Left lung (tissue), 10 donors: ENCODE measurements around the gene ITIH5. TPM values are rescaled to one million over a fixed set of nuclear protein-coding genes. Genes with fewer than 3 reads are reported as not detected.
"Not testable (repeated sequence)": the region's sequence is repeated elsewhere in the genome, so short reads cannot be mapped to it uniquely, and the experiment has no call there.

Source experiments
- ATAC-seq: fragments of 200-7000 bp; cut with Tn5 transposase; one replicate; pipeline ENCODE4 v1.9.1; 2020; ENCODE audit warnings: moderate library complexity
- DNase-seq, 4 donors: peaks; one replicate each; pipeline ENCODE4 v3.0.0-alpha.2; 2013 to 2020
- H3K27ac ChIP-seq, 2 donors: fragments of 200-600 bp; sonication (generic) in 1 of 2; one replicate each; pipeline versions ENCODE4 v1.5.0 to v1.8.0; 2020 to 2021
- H3K27me3 ChIP-seq, 2 donors: fragments of 200-600 bp; sonication (generic) in 1 of 2; one replicate each; pipeline versions ENCODE4 v1.5.0 to v1.8.0; 2020 to 2021
- H3K36me3 ChIP-seq, 2 donors: fragments of 200-600 bp; sonication (generic) in 1 of 2; one replicate each; pipeline versions ENCODE4 v1.5.0 to v1.8.0; 2020 to 2021
- H3K4me1 ChIP-seq, 2 donors: fragments of 200-600 bp; one replicate each; pipeline ENCODE4 v1.8.0; 2021
- H3K4me3 ChIP-seq, 2 donors: fragments of 200-600 bp; sonication (generic) in 1 of 2; one replicate each; pipeline versions ENCODE4 v1.5.0 to v1.8.0; 2020 to 2021; ENCODE audit warnings: mild to moderate bottlenecking in 1 of 2
- H3K9me3 ChIP-seq, 2 donors: fragments of 200-600 bp; sonication (generic) in 1 of 2; one replicate each; pipeline versions ENCODE4 v1.5.0 to v1.8.0; 2020 to 2021
- intact Hi-C, 2 donors: fragments of 100-400 bp; cut with DNase I; formaldehyde crosslinking; loops; one replicate each; pipeline versions ENCODE4 v1.11.2 to v1.14.2; 2022
- polyA plus RNA-seq, 6 donors: library from polyadenylated mRNA; unstranded; fragments of 120-200 nt; gene quantifications; one replicate each; pipeline ENCODE4 v1.2.1, GENCODE V29; 2013; ENCODE audit not compliant: insufficient read length in 6 of 6
- total RNA-seq, 2 donors: library from RNA; stranded (reverse); fragmentation: NEBNext Ultra II Directional; extraction: Animal tissue kit (Norgen Biotek cat#: 25700); gene quantifications; one replicate each; pipeline ENCODE4 v1.2.1, GENCODE V29; 2021
- TF ChIP-seq, protein P1 (sequence below), 2 donors: fragments of 200-600 bp; sonication (generic) in 1 of 2; IDR thresholded peaks; one replicate each; pipeline versions ENCODE4 v1.5.0 to v1.8.0; 2021; ENCODE audit warnings: antibody characterized with exemption in 2 of 2
- donor health status: DM: no; HTN: yes; CAD: no.
- donor health status: DM: no; HTN: no; CAD: no.

ITIH5 gene
- total and polyA plus RNA-seq, 8 donors = 7.0 to 40.7 (median 29.9) TPM

DNA sequence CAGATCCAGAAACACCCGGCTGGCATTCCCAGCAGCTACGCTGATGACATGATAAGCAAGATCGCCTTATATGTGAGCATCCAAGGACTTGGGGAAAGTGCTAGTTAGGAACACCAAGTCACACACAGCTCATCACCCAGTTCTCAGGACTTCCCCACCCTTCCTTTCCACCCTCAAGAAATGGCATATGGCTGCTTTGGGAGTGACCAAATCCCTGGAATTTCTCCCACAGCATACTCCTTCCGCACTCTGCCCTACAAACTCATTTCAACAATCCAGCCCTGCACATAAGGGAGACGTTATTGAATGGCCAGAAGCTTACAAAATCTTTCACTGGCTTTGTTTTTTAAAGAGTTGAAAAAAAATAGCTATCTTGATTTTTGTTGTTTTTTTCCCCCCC is 4.2 kb downstream of the ITIH5 start:
- no peaks in the 10 kb centered on the region for H3K9me3 ChIP-seq
- ATAC-seq (no peak), DNase-seq (no peak)
- H3K4me3 ChIP-seq = no peak overlapping the region
- no peak overlapping the region for H3K27ac ChIP-seq
- H3K4me1 ChIP-seq = peaks cover 0 to 13% of the 10 kb centered on the region in 2 donors
- TF ChIP-seq, protein P1, sequence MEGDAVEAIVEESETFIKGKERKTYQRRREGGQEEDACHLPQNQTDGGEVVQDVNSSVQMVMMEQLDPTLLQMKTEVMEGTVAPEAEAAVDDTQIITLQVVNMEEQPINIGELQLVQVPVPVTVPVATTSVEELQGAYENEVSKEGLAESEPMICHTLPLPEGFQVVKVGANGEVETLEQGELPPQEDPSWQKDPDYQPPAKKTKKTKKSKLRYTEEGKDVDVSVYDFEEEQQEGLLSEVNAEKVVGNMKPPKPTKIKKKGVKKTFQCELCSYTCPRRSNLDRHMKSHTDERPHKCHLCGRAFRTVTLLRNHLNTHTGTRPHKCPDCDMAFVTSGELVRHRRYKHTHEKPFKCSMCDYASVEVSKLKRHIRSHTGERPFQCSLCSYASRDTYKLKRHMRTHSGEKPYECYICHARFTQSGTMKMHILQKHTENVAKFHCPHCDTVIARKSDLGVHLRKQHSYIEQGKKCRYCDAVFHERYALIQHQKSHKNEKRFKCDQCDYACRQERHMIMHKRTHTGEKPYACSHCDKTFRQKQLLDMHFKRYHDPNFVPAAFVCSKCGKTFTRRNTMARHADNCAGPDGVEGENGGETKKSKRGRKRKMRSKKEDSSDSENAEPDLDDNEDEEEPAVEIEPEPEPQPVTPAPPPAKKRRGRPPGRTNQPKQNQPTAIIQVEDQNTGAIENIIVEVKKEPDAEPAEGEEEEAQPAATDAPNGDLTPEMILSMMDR (IDR thresholded peaks at IDR 0.05) = no peak
- H3K36me3 ChIP-seq = no peaks in the 10 kb centered on the region
- intact Hi-C loops = no loop called here
- H3K27me3 ChIP-seq = peaks cover 0 to 53% of the 10 kb centered on the region in 2 donors

DNA sequence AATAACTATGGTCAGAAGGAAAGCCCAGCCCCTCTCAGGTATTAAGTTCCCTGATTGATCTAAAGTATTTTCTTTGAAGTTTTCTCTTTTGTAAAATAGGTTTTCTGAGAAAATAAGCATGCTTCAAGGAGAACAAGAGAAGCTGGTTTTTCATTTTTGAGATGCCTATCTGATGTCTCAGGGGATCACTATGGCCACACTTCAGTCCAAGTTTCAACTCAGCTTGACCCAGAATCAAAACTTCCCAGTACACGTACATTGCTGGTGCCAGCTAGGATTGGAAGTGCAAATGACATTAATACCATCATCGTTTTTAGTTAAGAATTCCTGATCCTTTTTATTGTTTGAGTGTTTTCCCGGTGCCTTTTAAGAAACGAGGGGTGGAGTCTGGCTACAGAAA is 7.2 kb downstream of the ITIH5 start:
- no peak overlapping the region for H3K27ac ChIP-seq
- TF ChIP-seq, protein P1 (IDR thresholded peaks at IDR 0.05) = no peak
- H3K9me3 ChIP-seq = no peaks in the 10 kb centered on the region
- no peak for ATAC-seq
- intact Hi-C loops = no loop called here
- H3K27me3 ChIP-seq = peaks cover 0 to 26% of the 10 kb centered on the region in 2 donors
- no peak for DNase-seq
- no peaks in the 10 kb centered on the region for H3K36me3 ChIP-seq
- no peaks in the 10 kb centered on the region for H3K4me1 ChIP-seq
- no peak overlapping the region for H3K4me3 ChIP-seq

DNA sequence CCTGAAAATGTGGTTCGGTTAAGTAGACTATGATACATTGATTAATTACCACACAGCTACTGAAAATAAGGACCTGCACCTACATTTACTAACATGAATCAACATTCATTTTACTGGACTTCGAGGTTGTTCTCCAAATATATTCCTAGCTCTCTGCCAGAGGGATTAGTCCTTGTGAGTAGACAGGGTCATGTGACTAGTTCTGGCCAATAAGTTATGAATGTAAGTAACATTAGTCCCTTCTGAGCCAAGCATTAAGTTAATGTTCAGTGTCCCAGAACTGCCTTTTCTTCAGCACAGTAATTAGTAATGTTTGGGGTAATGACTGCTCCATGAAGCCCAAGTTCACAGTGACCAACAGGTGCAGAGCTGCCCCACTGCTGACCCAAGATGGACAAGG is 9.2 kb downstream of the ITIH5 start:
- TF ChIP-seq, protein P1 (IDR thresholded peaks at IDR 0.05) = no peak
- H3K27me3 ChIP-seq = peaks cover 0 to 6% of the 10 kb centered on the region in 2 donors
- no peak for ATAC-seq
- DNase-seq = no peak
- no peaks in the 10 kb centered on the region for H3K9me3 ChIP-seq
- H3K27ac ChIP-seq = no peak overlapping the region
- H3K4me1 ChIP-seq = no peaks in the 10 kb centered on the region
- intact Hi-C loops = no loop called here
- no peak overlapping the region for H3K4me3 ChIP-seq
- no peaks in the 10 kb centered on the region for H3K36me3 ChIP-seq

DNA sequence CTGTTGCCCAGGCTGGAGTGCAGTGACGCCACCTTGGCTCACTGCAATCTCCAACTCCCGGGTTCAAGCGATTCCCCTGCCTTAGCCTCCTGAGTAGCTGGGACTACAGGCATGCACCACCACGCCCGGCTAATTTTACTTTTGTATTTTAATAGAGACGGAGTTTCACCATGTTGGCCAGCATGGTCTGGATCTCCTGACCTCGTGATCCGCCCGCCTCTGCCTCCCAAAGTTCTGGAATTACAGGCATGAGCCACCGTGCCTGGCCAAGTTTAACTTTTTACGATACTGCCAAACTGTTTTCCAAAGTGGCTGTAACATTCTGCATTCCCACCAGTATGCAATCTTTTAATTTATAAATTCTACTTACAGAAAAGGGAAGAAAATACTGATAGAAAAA is 9.7 kb downstream of the ITIH5 start:
- H3K36me3 ChIP-seq, H3K27ac ChIP-seq, H3K4me3 ChIP-seq, H3K27me3 ChIP-seq, H3K9me3 ChIP-seq, DNase-seq, intact Hi-C loops, H3K4me1 ChIP-seq, ATAC-seq: not testable (repeated sequence)

DNA sequence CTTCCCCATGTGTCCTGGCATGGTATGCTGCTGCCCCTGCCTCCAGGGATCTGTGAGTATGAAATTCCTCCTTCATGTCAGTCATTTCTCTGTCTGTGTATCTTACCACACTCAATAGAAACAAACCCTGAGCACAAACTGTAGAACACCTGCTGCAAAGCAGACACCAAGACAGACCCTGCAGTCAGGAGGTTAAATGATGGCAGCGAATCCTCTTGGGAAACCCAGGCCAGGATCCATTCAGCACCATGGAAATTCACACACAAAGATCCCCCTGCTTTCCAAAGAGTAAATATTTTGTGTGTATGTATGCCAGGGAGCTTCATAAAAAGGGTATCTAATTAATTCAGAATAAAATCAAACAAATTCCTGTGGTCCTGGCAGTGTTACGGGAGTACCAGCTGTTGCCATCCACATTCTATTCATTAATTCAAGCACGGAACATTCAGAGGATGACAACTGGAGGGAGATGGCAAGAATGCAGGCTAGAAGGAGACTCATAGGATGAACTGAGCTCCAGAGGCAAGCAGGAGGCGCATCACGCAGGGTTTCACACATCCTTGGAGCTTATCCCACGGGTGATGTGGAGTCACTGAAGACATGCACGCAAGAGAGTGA is 14.8 kb downstream of the ITIH5 start:
- no peak overlapping the region for H3K27ac ChIP-seq
- TF ChIP-seq, protein P1 (IDR thresholded peaks at IDR 0.05) = no peak
- no peaks in the 10 kb centered on the region for H3K9me3 ChIP-seq
- DNase-seq = no peak
- H3K36me3 ChIP-seq = no peaks in the 10 kb centered on the region
- no peaks in the 10 kb centered on the region for H3K27me3 ChIP-seq
- no peaks in the 10 kb centered on the region for H3K4me1 ChIP-seq
- intact Hi-C loops = no loop called here
- ATAC-seq = no peak
- H3K4me3 ChIP-seq = no peak overlapping the region
